Body of pancreas (tissue), 4 donors: ENCODE measurements around the gene LITAFD. TPM values are rescaled to one million over a fixed set of nuclear protein-coding genes. Genes with fewer than 3 reads are reported as not detected.

ENCODE experiments used
- ATAC-seq: fragments of 150-250 bp; one replicate; pipeline ENCODE4 v1.9.1; 2016
- DNase-seq, 4 donors: peaks; one replicate each; pipeline ENCODE4 v3.0.0-alpha.2; 2019
- H3K27ac ChIP-seq, 4 donors: fragments of 200-600 bp; sonication (generic); 1 replicate in 3 of 4; 2 replicates in 1 of 4; pipeline versions ENCODE4 v1.5.1 to v1.6.1; 2016 to 2019; ENCODE audit warnings: mild to moderate bottlenecking in 1 of 4, mixed read lengths in 1 of 4, moderate library complexity in 1 of 4
- H3K27me3 ChIP-seq, 2 donors: fragments of 200-600 bp; sonication (generic); one replicate each; pipeline ENCODE4 v1.6.0; 2016; ENCODE audit warnings: mild to moderate bottlenecking in 1 of 2
- H3K36me3 ChIP-seq, 2 donors: fragments of 200-600 bp; sonication (generic); replicated peaks in 1 of 2; 2 replicates each; pipeline ENCODE4 v1.5.1; 2016; ENCODE audit warnings: low read depth in 2 of 2; ENCODE audit not compliant: insufficient read depth in 1 of 2
- H3K4me1 ChIP-seq: fragments of 200-600 bp; sonication (generic); one replicate; pipeline ENCODE4 v1.6.0; 2016
- H3K4me3 ChIP-seq, 2 donors: fragments of 200-600 bp; sonication (generic); 1 replicate in 1 of 2; 2 replicates in 1 of 2; pipeline ENCODE4 v1.5.1; 2016 to 2019
- H3K9me3 ChIP-seq, 3 donors: fragments of 200-600 bp; sonication (generic); 1 replicate in 2 of 3; 2 replicates in 1 of 3; pipeline ENCODE4 v1.5.1; 2016
- POLR2A ChIP-seq, 3 donors: fragments of 450-650 bp; IDR thresholded peaks; one replicate each; pipeline ENCODE4 v1.6.1; 2016; ENCODE audit warnings: antibody characterized with exemption in 3 of 3, mild to moderate bottlenecking in 2 of 3
- WGBS, 2 donors: methylation state at CpG; one replicate each; pipeline ENCODE4 v1.1.5; 2017; 5-methylcytosine and 5-hydroxymethylcytosine counted together
- intact Hi-C: fragments of 100-400 bp; cut with DNase I; formaldehyde crosslinking; loops from one replicate; pipeline ENCODE4 v1.15.1; 2023
- total RNA-seq, 2 donors: library from RNA; depleted of rRNA; stranded (reverse); fragments of >200 nt; gene quantifications; one replicate each; pipeline ENCODE4 v1.1.0, GENCODE V29; 2016
- TF ChIP-seq, protein P1 (sequence below), 7 experiments: fragments of 450-650 bp in 4 of 7; fragments of 200-600 bp in 3 of 7; sonication (generic) in 3 of 7; IDR thresholded peaks; one replicate each; pipeline ENCODE4 v1.5.1; 2016 to 2019; ENCODE audit warnings: antibody characterized with exemption in 7 of 7

LITAFD gene
- total RNA-seq, 2 donors from 2014 or later: not detected

DNA sequence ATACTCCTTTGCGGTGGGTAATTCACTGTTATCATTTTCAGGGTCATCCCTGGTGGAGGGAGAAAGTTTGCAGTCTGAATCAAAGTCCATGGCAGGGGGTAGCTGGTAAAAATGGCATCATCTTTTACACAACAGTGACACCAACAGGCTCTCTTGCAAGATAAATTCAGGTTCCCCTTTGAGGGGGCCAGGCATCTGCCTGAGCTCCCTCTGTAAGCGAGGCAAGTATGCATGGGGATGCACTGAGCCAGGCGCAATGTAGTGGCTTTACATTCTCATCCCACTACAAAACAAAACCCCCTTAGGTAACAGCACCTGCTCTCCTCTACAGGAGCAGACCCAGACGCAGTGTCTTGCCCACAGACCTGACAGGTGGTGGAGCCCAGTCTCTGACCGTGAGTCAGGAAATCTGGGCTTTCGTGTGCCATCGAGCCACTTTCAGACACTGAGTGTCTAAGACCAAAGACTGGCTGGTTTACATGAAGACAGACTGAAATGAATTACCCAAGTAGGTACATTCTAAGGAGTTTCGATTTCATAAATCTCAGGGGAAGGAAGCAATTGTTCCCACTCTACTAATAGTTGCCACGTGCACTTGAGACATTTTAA lies 17.7 kb downstream of the LITAFD start:
- Histone ChIP-seq H3K27me3 (no peaks in the 10 kb centered on the region), H3K27ac (no peak overlapping the region), H3K4me3 (no peak overlapping the region), H3K9me3 (no peaks in the 10 kb centered on the region), H3K4me1 (no peaks in the 10 kb centered on the region), H3K36me3 (peaks cover 36 to 74% of the 10 kb centered on the region in 2 donors)
- ATAC-seq: no peak
- no peak for DNase-seq
- TF ChIP-seq, protein P1, sequence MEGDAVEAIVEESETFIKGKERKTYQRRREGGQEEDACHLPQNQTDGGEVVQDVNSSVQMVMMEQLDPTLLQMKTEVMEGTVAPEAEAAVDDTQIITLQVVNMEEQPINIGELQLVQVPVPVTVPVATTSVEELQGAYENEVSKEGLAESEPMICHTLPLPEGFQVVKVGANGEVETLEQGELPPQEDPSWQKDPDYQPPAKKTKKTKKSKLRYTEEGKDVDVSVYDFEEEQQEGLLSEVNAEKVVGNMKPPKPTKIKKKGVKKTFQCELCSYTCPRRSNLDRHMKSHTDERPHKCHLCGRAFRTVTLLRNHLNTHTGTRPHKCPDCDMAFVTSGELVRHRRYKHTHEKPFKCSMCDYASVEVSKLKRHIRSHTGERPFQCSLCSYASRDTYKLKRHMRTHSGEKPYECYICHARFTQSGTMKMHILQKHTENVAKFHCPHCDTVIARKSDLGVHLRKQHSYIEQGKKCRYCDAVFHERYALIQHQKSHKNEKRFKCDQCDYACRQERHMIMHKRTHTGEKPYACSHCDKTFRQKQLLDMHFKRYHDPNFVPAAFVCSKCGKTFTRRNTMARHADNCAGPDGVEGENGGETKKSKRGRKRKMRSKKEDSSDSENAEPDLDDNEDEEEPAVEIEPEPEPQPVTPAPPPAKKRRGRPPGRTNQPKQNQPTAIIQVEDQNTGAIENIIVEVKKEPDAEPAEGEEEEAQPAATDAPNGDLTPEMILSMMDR (IDR thresholded peaks at IDR 0.05): no peak
- no peak for TF ChIP-seq POLR2A (IDR thresholded peaks at IDR 0.05)
- intact Hi-C loops: no loop called here
- 85 to 92% methylated on average over 9 of the region's 9 CpGs for WGBS, 2 donors

DNA sequence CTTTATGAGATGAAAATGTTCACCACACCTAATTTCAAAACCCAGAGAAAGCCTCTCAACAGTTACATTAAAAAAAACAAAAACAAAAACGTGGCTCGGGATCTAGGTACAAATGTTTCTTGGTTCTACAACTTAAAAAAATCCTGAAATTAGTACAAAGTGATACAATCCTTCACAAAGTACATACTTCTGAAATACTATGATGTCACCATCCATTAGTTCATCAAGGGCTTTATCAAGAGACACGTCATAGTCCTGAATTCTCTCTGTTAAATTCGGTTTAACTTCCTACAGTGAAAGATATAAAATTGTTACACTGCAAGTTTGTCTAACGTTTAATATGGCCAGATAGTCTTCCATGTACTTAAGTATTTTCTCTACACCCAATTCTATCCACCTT lies 18.2 kb downstream of the LITAFD start:
- DNase-seq (no peak), ATAC-seq (no peak)
- no peaks in the 10 kb centered on the region for H3K27me3 ChIP-seq
- no peak for TF ChIP-seq POLR2A (IDR thresholded peaks at IDR 0.05)
- TF ChIP-seq, protein P1 (IDR thresholded peaks at IDR 0.05): no peak
- no peak overlapping the region for H3K27ac ChIP-seq
- H3K36me3 ChIP-seq: peaks cover 31 to 72% of the 10 kb centered on the region in 2 donors
- H3K4me1 ChIP-seq: no peaks in the 10 kb centered on the region
- WGBS, 2 donors: 75 to 79% methylated on average over 5 of the region's 5 CpGs
- no peaks in the 10 kb centered on the region for H3K9me3 ChIP-seq
- H3K4me3 ChIP-seq: no peak overlapping the region
- intact Hi-C loops: no loop called here

DNA sequence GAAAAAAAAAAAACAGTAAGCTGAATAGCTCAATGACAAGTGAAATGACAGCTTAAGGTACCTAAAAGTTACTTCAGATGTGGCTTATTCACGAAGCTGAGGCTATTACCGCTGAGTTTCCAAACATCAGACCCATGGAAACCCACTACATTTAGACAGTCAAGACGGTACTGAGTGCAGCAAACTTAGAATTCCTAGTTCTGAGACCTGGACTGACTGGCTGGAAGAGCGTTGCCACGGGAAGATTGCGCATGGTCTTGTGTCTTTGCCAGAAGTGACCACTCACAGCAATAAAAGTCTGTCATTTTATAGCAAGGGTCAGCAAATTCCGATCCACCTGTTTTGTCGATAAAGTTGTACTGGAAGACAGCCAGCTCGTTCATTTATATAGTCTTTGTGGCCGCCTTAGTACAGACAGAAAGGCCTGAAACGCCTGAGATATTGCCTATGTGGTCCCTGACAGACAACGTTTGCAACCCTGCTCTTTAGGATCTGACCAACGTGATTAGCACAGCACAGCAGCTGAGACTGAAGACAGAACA lies 19.2 kb downstream of the LITAFD start:
- WGBS, 2 donors: 79 to 82% methylated on average over 13 of the region's 13 CpGs
- Histone ChIP-seq H3K9me3 (no peaks in the 10 kb centered on the region), H3K27ac (no peak overlapping the region), H3K36me3 (peaks cover 25 to 76% of the 10 kb centered on the region in 2 donors), H3K27me3 (no peaks in the 10 kb centered on the region), H3K4me3 (no peak overlapping the region), H3K4me1 (no peaks in the 10 kb centered on the region)
- intact Hi-C loops: no loop called here
- TF ChIP-seq, protein P1 (IDR thresholded peaks at IDR 0.05): no peak
- TF ChIP-seq POLR2A (IDR thresholded peaks at IDR 0.05): no peak
- no peak for ATAC-seq
- no peak for DNase-seq

DNA sequence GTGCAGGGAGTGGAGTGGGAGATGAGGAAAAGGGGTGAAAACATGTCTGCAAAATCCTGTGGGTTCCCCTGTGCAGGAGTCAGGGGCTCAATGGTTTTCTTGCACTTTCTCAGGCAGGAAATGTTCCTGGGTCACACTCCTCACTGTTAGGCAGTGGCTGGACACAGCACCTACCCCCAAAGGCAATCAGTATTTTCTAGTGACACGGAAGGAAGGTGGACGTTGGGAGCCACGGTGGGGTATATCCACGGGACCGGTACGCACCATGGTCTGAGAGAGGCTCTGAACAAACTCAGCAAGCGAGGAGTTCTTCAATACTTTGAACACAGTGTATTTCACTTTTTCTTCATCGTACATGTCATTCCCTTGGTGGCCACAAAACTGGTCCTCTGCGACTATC lies 20.9 kb downstream of the LITAFD start:
- ATAC-seq (no peak), DNase-seq (no peak)
- H3K27ac ChIP-seq: no peak overlapping the region
- intact Hi-C loops: no loop called here
- 90 to 91% methylated on average over 9 of the region's 9 CpGs for WGBS, 2 donors
- no peaks in the 10 kb centered on the region for H3K27me3 ChIP-seq
- no peaks in the 10 kb centered on the region for H3K4me1 ChIP-seq
- H3K4me3 ChIP-seq: no peak overlapping the region
- no peaks in the 10 kb centered on the region for H3K9me3 ChIP-seq
- TF ChIP-seq, protein P1 (IDR thresholded peaks at IDR 0.05): no peak
- no peak for TF ChIP-seq POLR2A (IDR thresholded peaks at IDR 0.05)
- peaks cover 20 to 70% of the 10 kb centered on the region in 2 donors for H3K36me3 ChIP-seq

DNA sequence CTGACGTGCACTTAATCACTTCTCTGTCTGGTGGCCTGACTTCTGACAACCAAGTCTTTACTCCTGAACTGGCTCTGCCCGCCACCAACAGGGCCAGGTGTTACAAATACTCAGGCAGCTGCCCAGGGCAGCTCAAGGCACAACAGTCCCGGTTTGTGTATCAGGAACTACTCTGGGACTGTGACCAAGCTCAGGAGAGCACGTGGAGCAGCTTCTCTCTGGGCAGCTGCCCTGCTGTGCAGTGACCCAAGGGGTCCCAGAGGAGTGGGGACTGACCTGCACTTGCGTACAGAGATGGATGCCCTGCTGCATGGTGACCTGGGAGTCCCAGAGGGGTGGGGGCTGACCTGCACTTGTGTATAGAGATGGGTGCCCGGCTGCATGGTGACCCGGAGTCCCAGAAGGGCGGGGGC lies 21.9 kb downstream of the LITAFD start:
- WGBS, 2 donors: 81 to 100% methylated on average over 2 to 8 of the region's 8 CpGs
- H3K4me1 ChIP-seq: no peaks in the 10 kb centered on the region
- DNase-seq (no peak), ATAC-seq (no peak)
- no peak overlapping the region for H3K4me3 ChIP-seq
- intact Hi-C loops: no loop called here
- no peak overlapping the region for H3K27ac ChIP-seq
- H3K27me3 ChIP-seq: no peaks in the 10 kb centered on the region
- H3K9me3 ChIP-seq: no peaks in the 10 kb centered on the region
- peaks cover 20 to 65% of the 10 kb centered on the region in 2 donors for H3K36me3 ChIP-seq
- TF ChIP-seq POLR2A (IDR thresholded peaks at IDR 0.05): no peak
- TF ChIP-seq, protein P1 (IDR thresholded peaks at IDR 0.05): no peak
